C4-2B (cell line): Measurements from ENCODE around the gene GH2.

Source experiments
- H3K27ac ChIP-seq: fragments of 450-650 bp; 2 replicates; pipeline ENCODE4 v1.5.1; 2017
- CTCF ChIP-seq: fragments of 450-650 bp; conservative IDR thresholded peaks from 2 replicates; pipeline ENCODE4 v1.5.1; 2017; ENCODE audit warnings: mild to moderate bottlenecking
- ZFX ChIP-seq: fragments of 450-650 bp; IDR thresholded peaks from 2 replicates; pipeline ENCODE4 v1.6.1; 2017

GH2 gene

GRCh38 chr17:63881935-63882601, at the start of gene GH2:
TSS of gene GH2 (minus strand) at chr17:63881944. CDS start at chr17:63881801, 143 bp downstream.
- no peak for TF ChIP-seq ZFX
- TF ChIP-seq CTCF: peak; percentile 60

GRCh38 chr17:63930951-63931575, 49.3 kb upstream of the GH2 start:
- no peak for TF ChIP-seq CTCF
- no peak overlapping the region for H3K27ac ChIP-seq

More at GRCh38 chr17:63881935-63882601, at the start of gene GH2:
- H3K27ac ChIP-seq: no peak within 1 kb of the TSS

DNA sequence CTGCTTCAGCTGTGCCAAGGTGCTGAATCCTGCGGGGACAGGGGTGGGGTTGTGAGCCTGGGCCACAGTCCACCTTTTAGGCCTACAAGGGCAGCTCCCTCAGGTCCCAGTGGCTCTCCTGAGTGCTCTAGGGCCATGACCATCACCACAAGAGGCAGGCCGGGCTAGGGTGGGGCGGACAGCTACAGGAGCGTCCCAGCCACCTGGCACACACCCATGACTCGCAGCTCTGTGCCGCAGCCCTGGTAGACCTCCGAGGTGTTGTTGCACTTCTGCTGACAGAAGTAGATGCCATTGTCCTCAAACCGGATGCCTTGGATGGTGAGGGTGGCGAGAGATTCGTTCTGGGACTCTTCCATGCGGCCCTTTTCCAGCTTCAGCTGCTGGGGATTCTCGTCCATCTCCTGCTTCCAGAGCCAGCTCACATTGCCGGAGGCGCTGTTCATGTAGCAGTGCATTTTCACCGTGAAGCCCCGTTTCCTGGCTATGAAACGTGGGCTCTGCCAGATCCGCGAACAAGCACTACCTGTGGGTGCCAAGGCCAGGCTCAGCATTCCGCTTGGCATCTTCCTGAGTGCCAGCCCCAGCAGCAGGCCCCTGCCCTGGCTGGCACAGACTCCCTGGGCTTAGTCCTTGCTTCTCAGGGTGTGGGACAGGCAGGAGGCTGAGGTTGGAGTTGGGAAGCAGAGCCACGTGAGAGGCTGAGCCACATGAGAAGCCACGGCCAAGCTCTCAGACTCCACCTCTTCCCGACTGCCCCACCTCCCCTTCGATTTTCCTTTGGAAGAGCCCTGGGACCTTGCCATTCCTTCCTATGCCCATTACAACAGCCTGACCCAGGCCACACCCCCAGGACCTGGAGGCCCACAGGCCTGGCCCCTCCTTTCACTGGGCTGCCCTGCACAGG, 48.4 kb upstream of the GH2 start:
- TF ChIP-seq CTCF (no peak), ZFX (no peak)
- no peak overlapping the region for H3K27ac ChIP-seq

- no peak overlapping the region for H3K27ac ChIP-seq
- TF ChIP-seq ZFX (no peak), CTCF (no peak)
Observed at GRCh38 chr17:63928966-63929695, 47.4 kb upstream of the GH2 start.

DNA sequence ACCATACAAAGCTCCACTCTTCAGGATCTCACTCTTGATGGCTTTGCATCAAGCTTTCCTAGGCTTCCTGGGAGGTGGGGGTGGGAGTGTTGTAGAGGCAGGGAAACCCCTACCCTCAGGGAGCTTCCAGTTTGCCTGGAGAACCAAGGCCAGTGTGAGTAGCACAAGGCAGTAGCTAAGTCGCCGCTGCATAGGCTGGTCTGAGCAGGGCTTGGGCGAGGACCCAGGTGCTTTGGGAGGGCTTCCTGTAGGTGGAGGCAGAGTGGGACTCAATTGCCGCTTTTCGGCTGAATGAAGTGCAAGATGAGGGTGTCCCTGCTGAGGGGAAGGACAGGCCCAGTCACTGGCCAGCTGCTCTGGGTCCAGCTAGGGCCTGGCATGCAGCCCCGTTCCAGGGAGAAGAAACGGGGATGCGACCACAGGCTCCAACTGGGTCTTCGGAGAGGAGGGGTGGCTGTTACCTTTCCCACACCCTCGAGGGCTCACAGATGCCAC, 46.5 kb upstream of the GH2 start:
- TF ChIP-seq CTCF: no peak
- no peak for TF ChIP-seq ZFX

GRCh38 chr17:63927464-63928171, 45.9 kb upstream of the GH2 start:
- TF ChIP-seq ZFX: no peak
- TF ChIP-seq CTCF: no peak
- H3K27ac ChIP-seq: no peak overlapping the region

More for the DNA sequence above, 46.5 kb upstream of the GH2 start:
- no peak overlapping the region for H3K27ac ChIP-seq
